ENCODE measurements around the gene OPRL1. TPM values are rescaled to one million over a fixed set of nuclear protein-coding genes. Genes with fewer than 3 reads are reported as not detected.

OPRL1 gene
- total RNA-seq, 1 experiment from 2014 or later, result 1.5 TPM

- Histone ChIP-seq H3K4me2 (no peak overlapping the region), H3K36me3 (ENCODE audit: low read depth) (no peaks in the 10 kb centered on the region), H3K79me2 (ENCODE audit: low read depth) (no peaks in the 10 kb centered on the region), H3K4me1 (replicated peaks; ENCODE audit: insufficient read depth) (peaks cover 4% of the 10 kb centered on the region), H4K20me1 (ENCODE audit: insufficient read depth) (no peaks in the 10 kb centered on the region), H3K27me3 (ENCODE audit: insufficient read depth, low read depth) (peaks cover 29% of the 10 kb centered on the region), H3K4me3 (no peak overlapping the region), H3K27ac (no peak overlapping the region), H2AFZ (no peak overlapping the region), H3F3A (ENCODE audit: insufficient read depth, low read depth) (peaks cover 18% of the 10 kb centered on the region; the same call in 1 of the 2 replicates), H3K9me2 (ENCODE audit: insufficient read depth) (no peaks in the 10 kb centered on the region), H3K9me3 (ENCODE audit: insufficient read depth, low read depth) (no peaks in the 10 kb centered on the region)
- BruUV-seq (replicated peaks), result no TSS peak
- CTCF ChIA-PET, result interaction anchor here (0.6 kb wide), 1 partner anchor 51 kb away, joined by 4 read pairs; no protein-coding TSS in a partner anchor
- no peak for TF ChIP-seq EZH2 (IDR thresholded peaks at IDR 0.05; ENCODE audit: low read depth)
- no peak for TF ChIP-seq CTCF (conservative IDR thresholded peaks at IDR 0.05)
- no peak for DNase-seq
- intact Hi-C loops (cut with micrococcal nuclease; ENCODE audit: unreplicated experiment), result no loop called here
- POLR2A ChIA-PET (ENCODE audit: unreplicated experiment), result no interaction called here
Measured at GRCh38 chr20:64050261-64051032, 29.4 kb upstream of the OPRL1 start.

- intact Hi-C loops (cut with micrococcal nuclease; ENCODE audit: unreplicated experiment), result no loop called here
- POLR2A ChIA-PET (ENCODE audit: unreplicated experiment), result no interaction called here
Measured at GRCh38 chr20:64051033-64051452, 28.8 kb upstream of the OPRL1 start.

More at GRCh38 chr20:64051033-64051452, 28.8 kb upstream of the OPRL1 start:
- TF ChIP-seq EZH2 (IDR thresholded peaks at IDR 0.05; ENCODE audit: low read depth) (no peak), CTCF (conservative IDR thresholded peaks at IDR 0.05) (no peak)
- no peak overlapping the region for H3K4me2 ChIP-seq
- no peak for DNase-seq
- no peak overlapping the region for H3K27ac ChIP-seq
- peaks cover 29% of the 10 kb centered on the region for H3K27me3 ChIP-seq (ENCODE audit: insufficient read depth, low read depth)
- no peak overlapping the region for H3K4me3 ChIP-seq
- no TSS peak for BruUV-seq (replicated peaks)
- no peak overlapping the region for H2AFZ ChIP-seq
- H3K79me2 ChIP-seq (ENCODE audit: low read depth), result no peaks in the 10 kb centered on the region
- H4K20me1 ChIP-seq (ENCODE audit: insufficient read depth), result no peaks in the 10 kb centered on the region
- CTCF ChIA-PET, result no interaction called here
- no peaks in the 10 kb centered on the region for H3K9me2 ChIP-seq (ENCODE audit: insufficient read depth)
- no peaks in the 10 kb centered on the region for H3K9me3 ChIP-seq (ENCODE audit: insufficient read depth, low read depth)
- no peaks in the 10 kb centered on the region for H3K36me3 ChIP-seq (ENCODE audit: low read depth)
- no peaks in the 10 kb centered on the region; the same call in 1 of the 2 replicates for H3K4me1 ChIP-seq (replicated peaks; ENCODE audit: insufficient read depth)
- peaks cover 18% of the 10 kb centered on the region; the same call in 1 of the 2 replicates for H3F3A ChIP-seq (ENCODE audit: insufficient read depth, low read depth)

Data from PC-9 (cell line).